Mucosa of gallbladder (tissue), 1 donor: ENCODE measurements around the gene NPAS3. TPM values are rescaled to one million over a fixed set of nuclear protein-coding genes. Genes with fewer than 3 reads are reported as not detected.

ENCODE experiments used
- DNase-seq: peaks from one replicate; pipeline ENCODE4 v3.0.0-alpha.2; 2020; ENCODE audit warnings: low spot score
- total RNA-seq: library from RNA; stranded (reverse); gene quantifications from one replicate; pipeline ENCODE4 v1.2.1, GENCODE V29; 2021
- donor health status: DM: no; HTN: no; CAD: no.

Gene NPAS3
- total RNA-seq, 1 donor from 2014 or later = 1.8 TPM

DNA sequence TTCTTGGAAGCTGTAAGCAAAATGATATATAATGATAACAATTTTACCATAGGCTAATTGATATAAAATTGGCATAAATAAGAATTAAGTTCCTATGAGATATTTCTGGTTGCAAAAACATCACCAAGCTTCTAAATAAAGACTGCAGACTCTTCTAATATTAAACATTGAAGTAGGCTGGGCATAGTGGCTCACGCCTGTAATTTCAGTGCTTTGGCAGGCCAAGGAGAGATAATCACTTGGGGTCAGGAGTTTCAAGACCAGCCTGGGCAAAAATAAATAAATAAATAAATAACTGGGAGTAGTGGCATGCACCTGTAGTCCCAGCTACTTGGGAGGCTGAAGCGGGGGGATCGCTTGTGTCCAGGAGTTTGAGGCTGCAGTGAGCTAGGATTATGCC, 71.8 kb downstream of the NPAS3 start:
- no peak for DNase-seq

DNA sequence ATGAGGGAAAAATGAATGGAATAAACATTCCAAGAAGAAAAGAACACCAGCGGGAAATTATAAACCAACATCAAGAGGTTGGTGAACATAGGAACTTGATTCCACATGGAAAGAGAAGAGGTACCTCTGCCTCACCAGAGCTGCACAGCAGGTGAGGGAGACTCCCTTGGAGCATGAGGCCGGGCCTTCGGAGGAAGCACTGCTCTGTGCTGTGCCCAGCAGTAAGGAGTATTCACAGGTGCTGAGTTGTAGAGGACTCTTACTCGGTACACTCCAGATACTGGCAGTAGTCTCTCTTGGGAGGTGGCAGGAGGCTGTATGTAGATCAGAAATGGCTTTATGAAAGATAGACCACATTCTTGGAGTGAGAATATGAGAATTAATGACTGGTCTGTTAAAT, 76.0 kb downstream of the NPAS3 start:
- DNase-seq = no peak

DNA sequence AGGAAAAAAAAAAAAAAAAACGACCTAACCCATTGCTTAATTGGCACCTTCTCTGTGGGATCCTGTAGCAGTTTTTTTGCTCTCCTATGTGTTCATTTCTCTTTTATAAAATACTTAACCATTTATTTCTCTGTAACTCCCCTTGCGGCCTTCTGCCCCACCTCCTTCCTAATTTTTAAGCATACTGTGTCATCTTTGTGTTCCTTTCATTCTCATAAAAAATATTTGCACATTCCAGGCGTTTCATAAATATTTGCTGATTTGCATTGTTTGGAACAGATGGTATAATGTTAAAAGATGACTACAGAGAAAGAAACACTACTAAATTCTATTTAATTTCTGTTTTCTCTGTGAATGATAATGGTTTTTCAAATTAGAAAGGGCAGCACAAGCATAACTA, 77.9 kb downstream of the NPAS3 start:
- DNase-seq = no peak

- no peak for DNase-seq
These were observed 78.3 kb downstream of the NPAS3 start for GRCh38 chr14:33017016-33017415.

- DNase-seq = no peak
These were observed 80.7 kb downstream of the NPAS3 start for GRCh38 chr14:33019346-33019745.

DNA sequence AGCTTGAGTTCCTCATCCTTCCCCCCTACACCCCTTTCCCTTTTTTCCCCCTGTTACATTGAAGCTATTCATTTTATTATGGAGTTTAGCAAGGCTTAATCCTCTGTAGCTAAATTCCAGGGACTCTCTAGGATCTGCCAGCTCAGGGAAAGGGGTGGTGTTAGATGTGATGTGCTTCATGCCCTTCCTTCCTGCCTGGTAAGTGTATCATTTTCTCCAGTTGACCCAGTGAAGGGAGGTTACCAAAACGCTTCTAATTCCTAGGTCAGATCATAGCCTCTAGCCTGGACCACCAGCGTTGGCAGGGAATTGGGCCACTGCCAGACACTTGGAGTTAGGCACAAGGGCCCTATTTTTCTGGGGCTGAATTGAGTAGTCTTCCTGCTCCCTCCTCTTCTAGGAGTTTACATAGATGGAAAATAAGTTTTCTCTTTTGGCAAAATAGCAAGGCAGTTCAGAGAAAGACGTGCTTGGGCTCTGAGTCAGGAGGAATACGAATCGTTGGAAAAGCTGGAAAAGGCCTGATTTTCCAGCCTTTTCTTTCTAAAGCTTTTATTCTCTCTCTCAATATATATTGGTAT, 88.3 kb downstream of the NPAS3 start:
- no peak for DNase-seq

- no peak for DNase-seq
These were observed 90.8 kb downstream of the NPAS3 start for GRCh38 chr14:33029511-33029910.

DNA sequence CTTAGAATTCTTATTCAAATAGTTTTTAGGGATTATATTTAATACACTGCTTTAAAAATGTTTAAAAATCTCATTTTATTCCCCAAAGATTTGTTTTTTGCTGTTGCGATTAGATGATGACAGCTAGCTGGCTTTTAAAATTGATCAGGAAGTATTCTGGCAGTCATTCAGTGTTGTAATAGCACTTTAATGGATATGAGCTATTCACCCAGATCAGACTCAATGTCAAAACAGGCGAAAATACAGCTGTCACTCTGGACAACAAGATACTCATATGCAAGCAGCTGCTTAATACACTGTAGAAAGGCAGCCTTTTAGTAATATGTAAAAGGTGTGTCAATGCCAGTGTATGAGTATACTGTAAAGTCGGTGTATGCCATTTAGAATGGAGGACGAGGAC, 91.7 kb downstream of the NPAS3 start:
- no peak for DNase-seq

DNA sequence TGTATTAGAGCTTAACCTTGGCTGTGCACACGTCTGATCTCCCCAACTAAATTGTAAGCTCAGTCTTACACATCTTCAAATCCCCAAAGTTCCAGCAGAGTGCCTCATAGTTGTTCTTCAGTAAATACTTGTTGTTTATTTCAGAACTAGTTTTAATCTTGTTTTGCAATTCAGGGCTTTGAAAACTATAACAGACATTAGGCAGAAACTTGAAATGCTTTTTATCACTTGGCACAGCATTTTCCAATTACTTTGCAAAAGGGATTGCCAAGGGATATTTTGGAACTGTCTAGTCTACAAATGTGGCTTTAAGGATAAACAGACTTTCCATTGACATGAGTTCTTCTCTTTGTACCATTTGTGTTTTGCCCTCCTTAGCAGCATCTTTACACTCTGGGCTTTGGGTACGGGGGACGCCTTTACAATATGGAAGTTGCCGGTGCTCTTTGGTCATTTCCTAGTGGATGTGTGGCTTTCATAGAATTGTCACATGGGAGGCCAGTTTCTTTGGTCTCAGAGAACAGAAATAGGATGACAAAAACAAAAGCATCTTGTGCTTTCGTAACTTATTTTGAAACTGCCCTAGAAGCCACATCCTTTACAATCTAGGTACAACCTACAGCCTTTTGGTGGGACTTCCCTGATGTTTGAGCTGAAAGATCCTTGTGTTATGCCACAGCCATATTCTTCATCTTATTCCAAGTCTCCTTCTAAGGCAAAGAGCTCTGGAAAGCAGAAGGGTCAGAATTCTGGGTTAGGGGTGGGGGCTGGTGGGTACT, 96.9 kb downstream of the NPAS3 start:
- no peak for DNase-seq

DNA sequence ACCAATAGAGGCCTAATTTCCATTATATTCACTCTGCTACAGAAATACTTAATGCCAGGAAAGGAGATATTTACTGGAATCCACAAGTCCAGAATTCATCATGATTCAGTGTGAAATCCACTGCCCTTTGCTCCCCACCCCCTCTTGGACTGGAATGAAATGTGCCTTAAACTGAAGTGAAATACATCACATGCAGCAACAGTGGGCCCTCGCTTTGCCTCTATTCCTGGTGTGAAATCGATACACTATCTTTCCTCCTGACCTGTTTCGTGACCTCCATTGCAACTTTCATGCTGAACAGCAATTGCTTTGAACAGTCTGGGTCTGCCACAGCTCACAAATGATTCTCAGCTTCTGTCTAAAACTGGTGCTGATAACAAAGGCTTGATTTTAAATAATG, 100.6 kb downstream of the NPAS3 start:
- no peak for DNase-seq

DNA sequence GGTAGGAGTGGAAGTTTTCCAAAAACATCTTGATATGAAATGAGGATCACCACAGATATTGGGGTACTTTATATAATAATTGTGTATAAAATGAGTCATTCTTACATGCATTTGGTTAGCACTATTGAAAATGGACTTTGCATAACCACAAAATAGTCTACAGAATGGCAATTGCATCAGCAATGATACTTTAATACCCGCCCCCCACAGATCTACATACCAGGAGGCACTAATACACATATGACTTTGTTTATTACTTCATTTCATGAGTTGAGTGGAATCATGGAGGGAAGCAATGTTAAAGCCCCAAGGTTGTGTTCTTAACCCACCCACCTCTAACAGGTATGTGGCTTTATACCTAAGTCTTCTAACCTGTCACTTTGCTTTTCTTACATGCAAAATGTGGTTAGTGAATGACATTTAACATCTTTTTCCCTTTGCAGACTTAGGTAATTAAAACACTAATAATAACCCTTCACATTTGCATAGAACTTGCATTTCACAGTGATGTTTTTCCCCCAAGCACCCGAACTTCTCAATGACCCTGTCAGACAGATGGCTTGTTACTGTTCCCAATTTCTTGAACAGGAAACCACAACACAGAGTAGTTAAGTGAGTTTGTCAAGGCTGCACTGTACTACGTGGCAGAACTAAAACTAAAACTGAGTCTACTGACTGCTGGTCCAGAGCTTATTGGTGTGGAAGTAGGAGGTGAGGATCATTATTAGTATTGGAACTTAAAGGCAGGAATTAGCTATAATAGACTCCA, 101.9 kb downstream of the NPAS3 start:
- DNase-seq = no peak

DNA sequence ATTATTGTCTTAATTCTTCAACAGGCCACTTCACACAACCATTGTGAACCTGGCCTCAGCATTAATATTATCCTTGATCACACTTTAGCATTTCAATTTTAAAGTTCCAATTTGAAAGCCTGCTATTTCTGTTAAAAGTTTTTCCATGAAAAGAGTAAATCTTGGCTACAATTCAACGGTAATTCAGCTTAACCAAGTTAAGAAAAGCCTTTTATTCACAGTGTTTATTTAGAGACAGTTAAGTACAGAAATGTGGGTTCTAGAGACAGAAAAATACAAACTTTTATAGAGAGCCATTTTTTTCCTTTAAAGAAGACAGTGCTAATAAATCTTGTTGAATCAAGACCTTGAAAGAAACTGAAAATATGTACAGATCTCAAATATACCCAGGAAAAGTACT, 103.9 kb downstream of the NPAS3 start:
- DNase-seq = no peak

- DNase-seq = no peak
These were observed 107.1 kb downstream of the NPAS3 start for GRCh38 chr14:33045760-33046159.

DNA sequence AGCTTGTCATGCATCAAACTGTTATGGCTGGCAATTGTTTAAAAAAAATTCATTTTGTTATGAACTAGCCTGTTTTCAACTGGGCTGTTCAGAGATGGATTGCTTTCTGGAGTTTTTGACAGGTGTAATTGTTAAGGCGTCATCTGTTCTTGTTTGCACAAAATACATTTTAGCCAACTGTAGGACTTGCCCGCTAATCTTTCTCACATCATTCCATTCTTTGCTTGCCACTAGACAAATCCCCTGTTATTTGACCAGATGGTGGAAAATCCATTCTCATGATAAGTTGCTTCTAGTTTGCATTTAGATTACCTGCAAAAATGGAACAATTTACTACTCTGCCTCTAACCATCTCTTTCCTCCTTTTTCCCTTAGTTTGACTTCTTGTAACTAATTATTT, 114.3 kb downstream of the NPAS3 start:
- DNase-seq = no peak

DNA sequence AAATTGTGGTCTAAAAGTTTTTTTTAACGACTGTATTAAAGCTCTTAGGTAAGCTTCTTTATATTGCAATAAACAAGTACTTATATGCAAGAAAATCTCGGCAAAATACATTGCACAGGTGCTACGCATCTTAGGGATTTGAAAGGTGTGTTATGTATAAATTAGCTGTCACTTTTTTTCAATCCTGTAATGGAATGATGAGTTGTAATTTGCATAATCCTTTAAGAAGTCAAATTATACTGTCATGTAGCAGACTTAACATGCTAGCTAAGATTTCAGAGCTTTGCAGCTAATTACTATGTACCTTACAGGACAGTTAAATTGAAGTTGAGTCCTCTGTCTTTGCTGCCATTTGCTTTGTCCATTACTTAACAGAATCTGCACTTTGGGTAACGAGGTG, 117.5 kb downstream of the NPAS3 start:
- DNase-seq = no peak

DNA sequence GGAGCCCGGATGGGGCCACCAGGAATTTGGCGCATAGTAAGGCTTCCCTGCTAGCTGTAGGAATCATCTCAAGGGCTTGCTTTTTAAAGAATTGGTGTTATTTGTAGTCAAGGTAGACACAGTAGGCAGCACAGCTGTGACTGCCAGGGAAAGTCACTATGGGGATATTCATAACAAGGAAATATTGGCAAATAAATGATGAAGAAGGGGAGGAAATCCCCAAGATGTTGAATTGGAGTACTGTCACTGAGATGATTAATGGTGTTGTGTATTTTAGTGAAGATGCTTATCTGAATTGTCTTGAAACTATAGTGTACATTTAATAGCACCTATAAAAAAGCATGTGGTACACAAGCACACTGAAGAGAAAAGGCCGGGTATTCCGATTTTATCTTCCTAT, 118.9 kb downstream of the NPAS3 start:
- DNase-seq = no peak

DNA sequence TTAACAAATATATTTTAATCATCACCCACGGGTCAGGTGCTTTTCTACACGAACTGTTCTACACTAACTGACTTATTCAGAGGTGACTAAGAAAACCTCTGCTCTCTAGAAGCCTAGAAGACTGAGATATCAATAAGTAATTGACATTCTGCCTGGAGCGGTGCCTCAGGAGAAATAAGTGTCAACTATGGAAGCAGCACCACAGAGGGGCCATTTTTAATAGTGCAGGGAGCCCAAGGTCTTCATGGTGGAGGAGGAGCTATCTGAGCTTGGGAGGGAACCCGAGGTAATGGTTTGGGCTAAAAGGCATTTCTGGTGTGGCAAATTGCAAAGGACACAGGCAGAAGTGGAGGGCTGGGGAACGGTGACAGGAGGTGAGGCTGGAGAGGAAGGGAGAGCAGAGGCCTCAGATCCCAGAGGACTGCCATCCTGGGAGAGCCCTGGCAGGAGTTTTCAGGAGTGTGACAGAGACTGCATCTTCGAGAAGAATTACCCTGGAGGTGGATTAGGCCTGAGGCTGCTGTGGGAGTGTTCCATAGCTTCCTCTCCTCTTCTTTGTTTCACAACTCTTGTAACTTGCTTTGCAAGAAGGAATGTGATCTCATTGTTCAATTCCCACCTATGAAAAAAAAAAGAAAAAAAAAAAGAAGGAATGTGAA, 123.1 kb downstream of the NPAS3 start:
- DNase-seq = no peak

DNA sequence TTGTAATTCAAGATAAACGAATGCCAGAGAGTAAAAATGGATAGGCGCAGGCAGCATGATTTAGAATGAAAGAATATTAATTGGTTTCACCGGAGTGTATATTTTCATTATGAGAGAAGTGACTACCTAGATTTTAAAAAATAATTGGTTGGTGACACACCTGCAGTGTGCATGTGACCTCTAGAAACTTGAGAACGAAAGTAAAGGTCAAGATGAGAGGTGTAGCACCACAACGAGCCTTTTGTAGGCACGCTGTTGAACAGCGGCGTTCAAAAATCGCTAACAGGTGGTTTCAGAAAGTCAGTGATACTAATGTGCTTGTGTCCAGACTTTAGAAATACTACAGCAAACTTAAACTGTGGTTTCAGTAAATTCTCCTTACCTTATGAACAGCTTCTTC, 123.8 kb downstream of the NPAS3 start:
- no peak for DNase-seq

DNA sequence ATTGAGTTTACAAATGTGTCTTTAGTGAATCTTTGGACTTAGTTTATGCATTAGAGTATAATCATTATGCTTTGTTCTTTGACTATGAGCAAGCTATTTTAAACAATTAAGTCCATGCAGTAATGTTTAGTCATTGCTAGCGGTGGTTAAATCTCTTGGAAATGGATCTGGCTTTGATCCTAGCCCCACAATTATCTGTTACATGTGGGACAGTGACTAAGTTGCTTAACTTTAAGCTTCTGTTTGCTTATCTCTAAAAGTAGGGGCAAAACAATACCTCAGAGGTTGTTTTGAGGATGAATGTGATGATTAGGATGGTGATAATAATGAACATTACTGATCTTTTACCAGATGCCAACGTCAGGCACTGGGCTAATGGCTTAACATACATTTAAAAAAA, 124.2 kb downstream of the NPAS3 start:
- no peak for DNase-seq

DNA sequence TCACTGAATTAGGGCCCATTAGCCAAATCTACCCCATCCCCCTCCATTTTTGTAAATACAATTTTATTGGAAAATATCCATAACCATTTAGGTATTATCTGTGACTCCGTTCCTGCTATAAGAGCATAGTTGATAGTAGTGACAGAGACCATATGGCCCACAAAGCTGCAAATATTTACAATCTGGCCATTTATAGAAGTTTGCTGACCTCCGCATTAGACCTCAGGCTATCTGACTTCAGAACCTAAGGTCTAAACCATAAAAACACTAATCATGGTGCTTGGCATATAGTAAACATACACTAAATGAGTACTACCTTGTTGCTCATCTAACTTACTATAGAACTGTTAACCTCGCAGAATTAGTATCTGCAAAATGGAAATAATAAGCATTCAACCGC, 124.8 kb downstream of the NPAS3 start:
- no peak for DNase-seq

DNA sequence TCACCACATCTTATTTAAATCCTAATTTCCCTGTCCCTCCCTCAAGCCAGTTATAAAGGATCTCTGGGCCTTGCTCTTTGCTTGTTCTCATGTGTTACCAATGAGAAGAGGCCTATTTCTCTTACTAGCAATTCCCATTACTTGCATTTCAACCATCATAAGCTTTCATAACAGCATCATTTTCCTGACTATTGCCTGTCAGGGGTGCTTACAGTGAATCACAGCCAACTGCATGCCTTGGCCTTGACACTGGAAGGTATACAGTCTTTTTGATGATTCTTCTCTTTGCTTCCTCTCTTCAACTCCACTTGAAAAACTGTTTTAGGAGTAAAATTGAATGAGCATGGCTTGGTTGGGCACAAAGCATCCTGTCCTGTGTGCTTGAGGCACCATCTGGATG, 127.0 kb downstream of the NPAS3 start:
- DNase-seq = no peak

DNA sequence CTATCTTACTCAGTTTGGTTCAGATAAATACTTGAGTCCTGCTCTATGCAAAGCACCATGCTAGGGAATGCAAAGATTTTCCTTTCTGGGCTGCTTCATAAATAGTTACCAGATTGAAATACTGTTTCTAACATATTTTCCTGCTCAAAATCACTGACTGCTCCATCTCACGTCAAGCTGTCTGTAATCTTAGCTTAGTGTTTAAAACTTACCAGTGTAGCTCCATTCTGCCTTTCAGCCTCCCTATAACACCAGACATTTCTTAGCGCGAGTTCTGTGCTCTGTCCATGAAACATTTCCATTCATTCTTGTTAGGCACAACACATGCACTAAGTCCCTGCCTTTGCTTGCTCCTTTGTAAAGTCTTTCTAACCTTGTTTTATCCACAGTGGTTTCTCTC, 129.4 kb downstream of the NPAS3 start:
- no peak for DNase-seq

GRCh38 chr14:33068626-33069025, 129.9 kb downstream of the NPAS3 start:
- DNase-seq = no peak
